Measurements from ENCODE around the gene SSBP4.

The SSBP4 gene

GRCh38 chr19:18422530-18423191, 3.5 kb downstream of the SSBP4 start:
- DNase-seq, result no peak

DNA sequence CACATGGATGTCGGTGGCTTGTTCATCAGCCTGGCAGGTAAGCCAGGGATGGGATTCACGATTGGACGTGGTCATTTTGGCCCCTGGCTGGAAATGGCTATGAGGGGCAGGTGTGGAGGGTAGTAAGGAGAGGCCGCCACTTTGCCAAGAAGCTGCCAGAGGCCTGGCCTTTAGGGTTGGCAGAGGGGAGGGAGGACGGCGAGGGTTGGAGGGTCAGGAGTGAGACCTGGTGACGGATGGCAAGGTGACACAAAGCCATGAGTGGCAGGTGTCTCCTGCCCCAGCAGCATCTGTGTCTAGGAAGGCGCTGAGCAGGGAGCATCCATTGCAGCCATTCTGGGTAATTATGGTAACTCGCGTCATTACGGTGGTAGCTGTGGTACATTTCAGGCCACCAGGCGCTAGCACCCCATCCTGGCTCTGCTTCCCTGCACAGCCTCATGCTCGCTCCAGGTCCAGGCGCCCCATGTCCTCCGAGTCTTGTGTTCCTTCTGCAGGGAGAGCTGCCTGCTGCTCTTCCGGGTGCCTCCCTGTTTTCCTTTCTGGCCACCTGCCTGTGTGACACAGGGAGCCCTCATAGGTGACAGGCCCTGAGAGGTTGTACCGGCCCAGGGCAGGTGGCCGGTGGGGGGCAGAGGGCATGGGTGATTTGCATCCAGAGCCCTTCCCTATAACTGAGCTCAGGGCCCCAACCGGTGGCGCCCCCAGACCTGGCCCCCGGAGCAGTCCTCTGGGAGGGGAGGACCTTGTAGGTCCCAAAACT, 4.2 kb downstream of the SSBP4 start:
- no peak for DNase-seq

DNA sequence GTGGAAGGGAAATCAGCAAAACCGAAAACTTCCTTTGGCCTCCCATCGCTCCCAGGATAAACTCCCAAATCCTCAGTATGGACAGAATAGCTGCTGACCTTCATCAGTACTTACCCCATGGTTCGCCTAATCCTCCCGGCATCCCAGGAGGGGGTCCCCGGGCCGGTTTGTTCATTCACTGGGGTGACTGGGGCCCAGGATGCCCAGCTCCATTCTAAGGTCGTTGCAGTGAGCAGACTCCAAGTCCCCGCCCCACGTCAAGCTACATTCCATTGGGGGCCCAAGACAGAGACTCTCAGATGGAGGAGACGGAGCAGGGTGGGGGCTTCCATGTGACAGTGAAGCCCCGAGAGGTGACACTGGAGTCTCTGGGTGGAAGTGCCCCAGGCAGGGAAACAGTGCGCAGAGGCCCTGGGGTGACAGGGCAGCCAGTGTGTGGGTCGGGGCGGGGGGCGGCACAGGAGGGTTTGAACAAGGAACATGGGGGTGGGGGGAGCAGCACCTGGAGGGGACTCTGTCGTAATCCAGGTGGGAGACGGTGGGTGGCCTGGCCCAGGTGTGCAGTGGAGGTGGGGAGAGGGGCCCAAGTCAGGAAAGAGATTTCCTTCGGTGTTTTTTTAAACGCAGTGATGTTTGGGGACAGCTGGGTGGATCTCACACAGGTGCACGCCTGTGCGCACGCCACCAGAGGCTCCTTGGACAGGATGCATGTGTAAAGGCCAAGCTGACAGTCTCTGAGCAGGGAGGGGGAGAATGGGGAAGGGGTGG, 5.1 kb downstream of the SSBP4 start:
- no peak for DNase-seq

- no peak for DNase-seq
These were observed 5.8 kb downstream of the SSBP4 start for GRCh38 chr19:18424890-18425514.

GRCh38 chr19:18425515-18426415, 6.6 kb downstream of the SSBP4 start:
- no peak for DNase-seq

DNA sequence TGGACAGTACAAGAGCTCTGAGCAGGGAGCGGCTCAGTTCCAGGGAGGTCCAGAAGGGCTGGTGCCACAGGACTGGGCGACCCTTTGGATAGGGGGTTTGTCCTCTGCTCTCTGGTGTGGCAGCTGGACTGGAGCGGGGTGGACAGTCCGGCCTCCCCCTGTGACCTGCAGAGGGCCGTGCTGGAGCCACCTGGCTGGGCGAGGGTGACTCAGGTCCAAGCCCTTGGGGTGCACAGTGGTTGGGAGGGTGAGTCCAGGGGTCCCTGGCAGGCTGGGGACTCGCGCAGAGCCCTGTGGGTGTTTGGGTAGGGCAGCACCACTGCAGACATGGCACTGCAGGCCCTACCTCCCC, 7.2 kb downstream of the SSBP4 start:
- no peak for DNase-seq

- DNase-seq, result no peak
These were observed 8.0 kb downstream of the SSBP4 start for GRCh38 chr19:18427080-18427742.

- DNase-seq, result no peak
These were observed 8.5 kb downstream of the SSBP4 start for GRCh38 chr19:18427743-18428113.

DNA sequence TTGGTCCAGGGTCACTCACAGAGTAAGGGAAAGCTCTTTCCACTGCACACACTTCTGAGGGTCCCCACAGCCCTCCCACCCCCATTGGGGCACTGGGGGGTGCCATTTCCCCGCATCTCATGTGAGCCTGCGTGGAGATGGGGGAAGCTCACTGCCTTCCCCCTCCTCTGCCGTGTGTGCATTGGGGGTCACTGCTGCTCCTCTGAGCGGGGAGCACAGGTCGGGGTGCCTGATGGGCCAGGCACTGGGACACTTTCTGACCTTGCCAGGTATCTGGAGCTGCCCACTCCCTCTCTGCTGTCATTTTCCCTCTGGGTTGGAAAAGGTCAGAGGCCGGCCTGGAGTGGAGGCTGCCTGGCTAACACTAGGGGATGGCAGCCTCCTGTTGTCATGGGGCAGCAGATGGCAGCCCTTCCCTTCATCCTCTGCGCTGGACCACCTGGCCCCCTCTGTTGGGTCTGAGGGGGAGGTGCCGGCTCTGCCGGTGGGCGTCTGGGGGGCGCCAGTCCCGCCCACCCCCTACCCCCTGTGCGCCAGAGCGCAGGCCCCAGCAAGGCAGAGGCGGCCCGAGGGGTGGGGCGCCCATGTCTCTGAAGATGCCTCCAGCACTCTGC, 9.1 kb downstream of the SSBP4 start:
- DNase-seq, result no peak

- no peak for DNase-seq
These were observed 9.8 kb downstream of the SSBP4 start for GRCh38 chr19:18428787-18429674.

DNA sequence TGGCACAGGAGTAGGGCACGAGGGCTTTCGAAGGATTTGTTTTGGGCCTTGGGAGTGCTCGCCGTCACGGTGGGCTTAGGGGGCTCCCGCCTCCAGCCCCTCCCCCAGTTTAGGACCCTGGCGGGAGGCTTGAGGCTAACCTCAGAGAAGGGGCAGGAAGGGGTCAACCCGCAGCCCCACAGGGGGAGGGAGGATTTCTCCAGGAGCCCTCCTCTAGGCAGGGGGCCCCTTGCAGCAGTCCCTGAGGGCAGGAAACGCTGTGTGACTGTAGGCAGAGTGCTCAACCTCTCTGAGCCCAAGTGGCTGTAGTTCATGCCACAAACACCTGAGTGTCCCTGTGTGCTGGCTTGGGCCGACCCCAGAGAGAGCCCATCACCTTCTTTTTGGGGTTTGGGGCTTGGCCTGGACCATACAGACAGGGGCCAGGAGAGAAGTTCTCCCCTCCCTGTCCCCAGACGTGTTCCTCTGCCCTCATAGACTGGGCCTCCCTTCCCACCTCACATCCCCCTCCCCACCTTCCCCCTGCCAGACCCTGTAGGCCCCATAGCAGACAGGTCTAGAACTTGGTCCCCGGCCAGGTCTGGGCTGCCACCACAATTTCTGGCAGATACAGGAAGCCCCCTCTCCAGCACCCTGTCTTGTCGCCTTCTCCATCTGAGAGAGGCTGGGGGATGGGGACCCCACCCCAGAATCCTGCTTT, 10.7 kb downstream of the SSBP4 start:
- no peak for DNase-seq

DNA sequence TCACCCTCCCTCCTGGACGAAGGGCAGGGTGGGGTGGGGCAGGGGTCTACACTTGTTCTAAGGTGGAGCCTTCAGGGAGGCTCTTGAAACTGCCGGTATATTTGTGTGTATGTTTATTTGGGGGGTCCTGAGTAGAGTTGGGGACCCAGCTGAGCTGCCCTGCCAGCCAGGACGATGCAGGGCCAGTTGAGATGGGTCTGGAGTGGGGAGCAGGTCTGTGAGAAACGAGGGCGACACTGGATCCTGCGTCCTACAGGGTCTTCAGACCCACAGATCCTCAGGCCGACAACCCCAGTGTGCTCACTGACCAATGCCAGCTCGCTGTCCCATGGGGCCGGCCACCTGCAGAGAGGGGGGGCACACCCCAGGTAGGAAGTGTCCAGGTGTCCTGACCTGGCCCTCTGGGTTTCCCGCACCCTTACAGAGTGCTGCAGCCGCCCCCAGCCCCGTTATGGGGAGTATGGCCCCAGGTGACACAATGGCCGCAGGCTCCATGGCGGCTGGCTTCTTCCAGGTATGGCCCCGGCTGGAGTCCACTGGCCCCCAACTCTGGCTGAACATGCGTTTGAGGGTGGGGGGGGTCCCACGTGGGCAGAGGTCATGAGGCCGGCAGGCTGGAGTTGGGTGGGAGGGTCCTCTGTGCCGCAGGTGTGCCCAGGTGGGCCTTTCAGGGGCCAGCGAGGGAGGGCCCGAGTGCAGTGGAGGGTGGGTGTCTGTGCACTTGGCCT, 11.4 kb downstream of the SSBP4 start:
- DNase-seq, result no peak

- no peak for DNase-seq
These were observed 12.4 kb downstream of the SSBP4 start for GRCh38 chr19:18431351-18432197.

GRCh38 chr19:18432275-18433014, 13.2 kb downstream of the SSBP4 start:
- no peak for DNase-seq

- DNase-seq, result no peak
These were observed 14.0 kb downstream of the SSBP4 start for GRCh38 chr19:18433015-18433691.

- DNase-seq, result no peak
These were observed 14.7 kb downstream of the SSBP4 start for GRCh38 chr19:18433735-18434398.

Measured in SIG-M5 (cell line).